Right renal cortex interstitium (tissue), 3 donors: ENCODE results near the gene SP3. TPM values are rescaled to one million over a fixed set of nuclear protein-coding genes. Genes with fewer than 3 reads are reported as not detected.
"Not testable (repeated sequence)": the region's sequence is repeated elsewhere in the genome, so short reads cannot be mapped to it uniquely, and the experiment has no call there.

Experiments used
- DNase-seq, 3 donors: peaks; one replicate each; pipeline ENCODE4 v3.0.0-alpha.2; 2013; ENCODE audit warnings: low read depth in 3 of 3, low spot score in 2 of 3
- polyA plus RNA-seq, 3 donors: library from polyadenylated mRNA; unstranded; fragments of 120-200 nt; gene quantifications; one replicate each; pipeline ENCODE4 v1.2.1, GENCODE V29; 2013; ENCODE audit not compliant: insufficient read length in 3 of 3

Gene SP3
- polyA plus RNA-seq, 3 donors, result 119 to 134 (median 128) TPM

GRCh38 chr2:173898996-173899395, 66.2 kb downstream of the SP3 start:
- no peak for DNase-seq

GRCh38 chr2:173898178-173898668, 67.0 kb downstream of the SP3 start:
- no peak for DNase-seq

GRCh38 chr2:173896755-173897154, 68.4 kb downstream of the SP3 start:
- DNase-seq, result no peak

- DNase-seq, result no peak
Measured at GRCh38 chr2:173892341-173892740, 72.8 kb downstream of the SP3 start.

GRCh38 chr2:173891315-173892037, 73.7 kb downstream of the SP3 start:
- no peak for DNase-seq

- not testable (repeated sequence) for DNase-seq
Measured at GRCh38 chr2:173889464-173889863, 75.7 kb downstream of the SP3 start.

- no peak for DNase-seq
Measured at GRCh38 chr2:173886613-173887012, 78.6 kb downstream of the SP3 start.

- no peak for DNase-seq
Measured at GRCh38 chr2:173884025-173884802, 81.0 kb downstream of the SP3 start.

- no peak for DNase-seq
Measured at GRCh38 chr2:173881886-173882285, 83.3 kb downstream of the SP3 start.

GRCh38 chr2:173881461-173881860, 83.7 kb downstream of the SP3 start:
- DNase-seq, result no peak

GRCh38 chr2:173880561-173880960, 84.6 kb downstream of the SP3 start:
- no peak for DNase-seq

GRCh38 chr2:173876833-173877413, 88.2 kb downstream of the SP3 start:
- DNase-seq, result no peak

GRCh38 chr2:173874894-173875237, 90.3 kb downstream of the SP3 start:
- no peak for DNase-seq

GRCh38 chr2:173874003-173874893, 90.9 kb downstream of the SP3 start:
- DNase-seq, result no peak

- no peak for DNase-seq
Measured at GRCh38 chr2:173872714-173873113, 92.5 kb downstream of the SP3 start.

- DNase-seq, result no peak
Measured at GRCh38 chr2:173869244-173870229, 95.6 kb downstream of the SP3 start.

- DNase-seq, result no peak
Measured at GRCh38 chr2:173868406-173868805, 96.8 kb downstream of the SP3 start.

- DNase-seq, result no peak
Measured at GRCh38 chr2:173866874-173867618, 98.1 kb downstream of the SP3 start.
